NCI-H2029 (cell line): ENCODE results near the gene S100A16.
"Not testable (repeated sequence)": the region's sequence is repeated elsewhere in the genome, so short reads cannot be mapped to it uniquely, and the experiment has no call there.

Source experiments
- DNase-seq: peaks from one replicate; lab custom pipeline; 2025; lab: John Stamatoyannopoulos, UW

S100A16 gene

GRCh38 chr1:153615406-153615805, 2.5 kb upstream of the S100A16 start:
- DNase-seq, result no peak

- DNase-seq, result no peak
Observed at GRCh38 chr1:153614906-153615305, 2.0 kb upstream of the S100A16 start.

- no peak for DNase-seq
Observed at GRCh38 chr1:153614189-153614900, 1.4 kb upstream of the S100A16 start.

GRCh38 chr1:153613406-153613805, 469 bp upstream of the S100A16 start:
- no peak for DNase-seq

GRCh38 chr1:153612111-153612754, 704 bp downstream of the S100A16 start:
- DNase-seq, result no peak

GRCh38 chr1:153611356-153611755, 1.6 kb downstream of the S100A16 start:
- DNase-seq, result no peak

GRCh38 chr1:153610811-153611301, 2.1 kb downstream of the S100A16 start:
- no peak for DNase-seq

- no peak for DNase-seq
Observed at GRCh38 chr1:153610334-153610733, 2.6 kb downstream of the S100A16 start.

GRCh38 chr1:153609585-153609907, 3.4 kb downstream of the S100A16 start:
- DNase-seq, result no peak

- no peak for DNase-seq
Observed at GRCh38 chr1:153608742-153609584, 4.0 kb downstream of the S100A16 start.

- DNase-seq, result no peak
Observed at GRCh38 chr1:153608089-153608682, 4.8 kb downstream of the S100A16 start.

GRCh38 chr1:153607381-153607780, 5.6 kb downstream of the S100A16 start:
- DNase-seq, result no peak

- no peak for DNase-seq
Observed at GRCh38 chr1:153606194-153606593, 6.7 kb downstream of the S100A16 start.

GRCh38 chr1:153602749-153603148, 10.2 kb downstream of the S100A16 start:
- DNase-seq, result no peak

- no peak for DNase-seq
Observed at GRCh38 chr1:153599847-153600246, 13.1 kb downstream of the S100A16 start.

GRCh38 chr1:153598309-153599172, 14.4 kb downstream of the S100A16 start:
- DNase-seq, result no peak

- DNase-seq, result no peak
Observed at GRCh38 chr1:153597206-153597605, 15.7 kb downstream of the S100A16 start.

GRCh38 chr1:153592748-153593147, 20.2 kb downstream of the S100A16 start:
- DNase-seq, result no peak

- DNase-seq, result no peak
Observed at GRCh38 chr1:153588482-153588881, 24.5 kb downstream of the S100A16 start.

GRCh38 chr1:153588033-153588432, 24.9 kb downstream of the S100A16 start:
- not testable (repeated sequence) for DNase-seq

GRCh38 chr1:153587314-153587713, 25.6 kb downstream of the S100A16 start:
- no peak for DNase-seq
